NB4 (cell line): ENCODE results near the gene FBXO2.

Experiments
- CTCF ChIP-seq: IDR thresholded peaks from one replicate; pipeline ENCODE4 v1.5.1; 2012; ENCODE audit warnings: low read depth, low read length
- MYC ChIP-seq: IDR thresholded peaks from 2 replicates; pipeline ENCODE4 v1.6.1; 2011; ENCODE audit warnings: low read depth, low read length
- POLR2A ChIP-seq: IDR thresholded peaks from 2 replicates; pipeline ENCODE4 v1.6.1; 2011; ENCODE audit warnings: mild to moderate bottlenecking; ENCODE audit not compliant: insufficient read length; ENCODE audit errors: extremely low read depth
- TF ChIP-seq, protein P1 (sequence below): IDR thresholded peaks from 2 replicates; pipeline ENCODE4 v1.6.1; 2011; ENCODE audit warnings: low read depth, low read length

- TF ChIP-seq CTCF (no peak), MYC (no peak), POLR2A (no peak)
- TF ChIP-seq, protein P1, sequence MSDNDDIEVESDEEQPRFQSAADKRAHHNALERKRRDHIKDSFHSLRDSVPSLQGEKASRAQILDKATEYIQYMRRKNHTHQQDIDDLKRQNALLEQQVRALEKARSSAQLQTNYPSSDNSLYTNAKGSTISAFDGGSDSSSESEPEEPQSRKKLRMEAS, result no peak
Observed at GRCh38 chr1:11649237-11649623, 5.0 kb downstream of the FBXO2 start.
